NCI-H748 (cell line): Measurements from ENCODE around the gene SLC22A14.
"Not testable (repeated sequence)": the region's sequence is repeated elsewhere in the genome, so short reads cannot be mapped to it uniquely, and the experiment has no call there.

Experiments
- DNase-seq: peaks from one replicate; lab custom pipeline; 2025; ENCODE audit not compliant: unreplicated experiment; lab: John Stamatoyannopoulos, UW

SLC22A14 gene

DNA sequence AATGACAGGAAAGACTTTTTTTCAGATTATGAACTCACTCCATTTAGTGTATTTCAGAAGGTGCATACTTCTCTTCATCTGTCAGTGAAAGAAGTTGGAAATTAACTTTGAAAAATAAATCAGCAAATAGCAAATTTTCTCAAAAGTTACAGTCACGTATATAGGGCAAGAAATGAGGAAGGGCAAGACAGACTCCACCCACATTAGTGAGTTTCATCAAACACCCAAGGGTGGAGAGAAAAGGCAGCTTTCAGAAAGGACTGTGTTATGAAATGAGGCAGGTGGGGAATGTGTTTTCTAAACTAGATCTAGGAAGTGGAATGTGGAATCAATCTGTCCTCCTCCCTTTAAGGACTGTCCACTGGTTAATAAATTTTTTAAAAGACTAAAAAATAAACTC is 13.6 kb upstream of the SLC22A14 start:
- no peak for DNase-seq

- DNase-seq, result no peak
Observed at GRCh38 chr3:38270606-38271005, 11.5 kb upstream of the SLC22A14 start.

DNA sequence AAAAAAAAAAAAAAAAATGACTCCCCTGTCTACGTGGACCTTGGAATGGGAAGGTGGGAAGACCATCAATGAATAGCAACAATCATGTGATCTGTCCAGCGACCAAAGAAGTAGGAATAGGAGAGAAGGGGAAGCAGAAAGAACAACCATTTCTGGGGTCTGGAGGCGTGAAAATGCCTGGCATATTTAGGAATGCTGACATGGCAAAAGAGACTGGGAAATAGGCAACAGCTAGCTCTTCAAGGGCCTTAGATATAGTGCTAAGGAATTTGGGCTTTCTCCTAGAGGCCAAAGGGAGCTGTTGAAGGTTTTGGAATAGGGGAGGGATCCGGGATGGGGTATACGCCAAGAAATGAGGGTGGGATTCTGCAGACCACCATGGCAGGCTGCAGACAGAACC is 10.5 kb upstream of the SLC22A14 start:
- DNase-seq, result no peak

DNA sequence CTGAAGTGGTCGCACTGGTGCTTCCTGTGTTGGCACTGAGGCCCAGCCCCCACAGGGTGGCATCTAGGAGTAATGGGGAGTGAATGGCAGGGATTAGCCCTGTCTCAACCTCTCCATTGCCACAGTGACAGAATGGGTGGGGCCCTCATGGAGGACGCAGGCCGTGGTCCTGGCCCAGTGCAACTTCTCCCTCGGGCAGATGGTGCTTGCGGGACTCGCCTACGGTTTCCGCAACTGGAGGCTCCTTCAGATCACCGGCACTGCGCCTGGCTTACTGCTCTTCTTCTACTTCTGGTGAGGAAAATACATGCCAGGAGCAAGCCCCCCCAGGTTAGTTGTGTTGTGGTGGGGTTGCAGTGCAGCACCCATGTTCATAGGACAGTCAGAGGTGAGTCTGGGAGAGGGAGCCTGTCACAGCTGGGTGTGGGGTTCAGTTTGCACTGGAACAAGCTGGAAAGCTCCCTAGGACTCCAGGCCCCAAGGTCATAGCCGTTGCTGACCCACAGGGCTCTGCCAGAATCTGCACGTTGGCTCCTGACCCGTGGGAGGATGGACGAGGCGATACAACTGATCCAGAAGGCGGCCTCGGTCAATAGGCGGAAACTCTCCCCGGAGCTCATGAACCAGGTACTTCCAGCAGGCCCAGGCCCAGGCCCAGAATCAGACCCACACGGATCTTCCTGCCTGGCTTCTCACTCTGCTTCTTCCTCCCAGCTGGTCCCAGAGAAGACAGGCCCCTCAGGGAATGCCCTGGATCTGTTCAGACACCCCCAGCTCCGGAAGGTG is 7.0 kb upstream of the SLC22A14 start:
- no peak for DNase-seq

DNA sequence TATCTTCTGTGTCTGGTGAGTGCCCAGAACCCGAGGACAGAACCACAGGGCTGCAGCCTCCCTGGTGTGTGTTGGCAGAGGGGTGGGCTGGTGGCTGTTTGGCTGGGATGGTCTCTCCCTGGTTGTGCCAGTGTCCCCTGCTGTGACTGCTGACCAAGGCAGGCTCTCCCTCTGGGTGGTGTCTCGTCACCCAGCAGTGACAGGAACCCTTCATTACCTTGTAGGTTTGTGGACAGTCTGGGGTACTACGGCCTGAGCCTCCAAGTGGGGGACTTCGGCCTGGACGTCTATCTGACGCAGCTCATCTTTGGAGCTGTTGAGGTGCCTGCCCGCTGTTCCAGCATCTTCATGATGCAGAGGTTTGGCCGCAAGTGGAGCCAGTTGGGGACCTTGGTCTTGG is 6.4 kb upstream of the SLC22A14 start:
- no peak for DNase-seq

- DNase-seq, result no peak
Observed at GRCh38 chr3:38276081-38276916, 5.8 kb upstream of the SLC22A14 start.

- no peak for DNase-seq
Observed at GRCh38 chr3:38276917-38277630, 5.0 kb upstream of the SLC22A14 start.

DNA sequence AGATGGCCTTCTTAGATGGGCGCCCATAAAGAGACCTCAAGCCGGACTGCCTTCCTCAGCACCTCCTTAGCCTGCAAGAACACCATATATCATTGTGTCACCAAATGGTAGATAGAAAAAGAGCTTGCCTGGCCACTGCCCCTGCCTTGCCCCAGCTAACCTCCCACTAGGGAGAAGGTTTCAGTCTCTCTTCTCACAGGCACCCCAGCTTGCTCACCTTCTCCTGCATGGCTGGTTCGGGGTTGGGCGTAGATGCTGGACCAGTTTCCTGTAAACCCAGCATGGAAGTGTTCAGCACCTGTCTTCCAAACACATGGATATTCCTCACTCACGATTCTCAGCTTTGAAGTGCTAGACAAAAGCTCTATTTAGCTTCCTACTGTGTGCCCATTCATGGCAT is 3.3 kb upstream of the SLC22A14 start:
- no peak for DNase-seq

GRCh38 chr3:38283810-38284755 is 2.0 kb downstream of the SLC22A14 start:
- no peak for DNase-seq

GRCh38 chr3:38284756-38285150 is 2.7 kb downstream of the SLC22A14 start:
- DNase-seq, result no peak

DNA sequence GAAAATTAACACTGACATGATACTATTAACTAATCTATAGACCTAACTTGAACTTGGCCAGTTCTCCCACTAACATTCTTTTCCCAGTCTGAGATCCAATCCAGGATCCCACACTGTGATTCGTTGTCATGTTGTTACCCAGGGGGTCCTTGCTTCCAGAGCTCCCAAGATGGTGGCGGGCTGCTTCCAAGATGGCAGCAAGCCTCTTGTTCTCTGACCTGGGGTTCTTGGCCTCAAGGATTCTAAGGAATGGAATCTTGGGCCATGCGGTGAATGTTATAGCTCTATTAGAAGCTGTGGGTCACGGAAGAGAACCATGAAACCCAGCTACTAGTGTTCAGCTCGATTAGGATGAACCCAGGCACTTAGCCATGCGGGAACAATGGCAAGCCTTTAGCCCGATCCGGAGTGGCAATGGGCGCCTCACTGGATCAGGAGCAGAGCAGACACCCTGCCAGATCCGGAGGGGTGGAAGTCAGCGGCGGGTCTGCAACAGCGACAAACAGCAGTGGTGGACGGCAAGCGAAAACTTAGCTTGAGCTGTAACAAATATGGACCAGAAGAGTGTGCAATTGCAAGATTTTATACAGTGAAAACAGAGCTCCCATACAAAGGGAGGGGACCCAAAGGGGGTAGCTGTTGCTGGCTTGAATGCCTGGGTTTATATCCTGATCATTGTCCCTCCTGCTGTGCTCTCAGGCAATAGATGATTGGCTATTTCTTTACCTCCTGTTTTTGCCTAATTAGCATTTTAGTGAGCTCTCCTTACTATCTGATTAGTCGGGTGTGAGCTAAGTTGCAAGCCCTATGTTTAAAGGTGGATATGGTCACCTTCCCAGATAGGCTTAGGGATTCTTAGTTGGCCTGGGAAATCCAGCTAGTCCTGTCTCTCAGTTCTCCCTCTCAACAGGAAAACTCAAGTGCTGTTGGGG is 7.5 kb downstream of the SLC22A14 start:
- DNase-seq, result not testable (repeated sequence)

DNA sequence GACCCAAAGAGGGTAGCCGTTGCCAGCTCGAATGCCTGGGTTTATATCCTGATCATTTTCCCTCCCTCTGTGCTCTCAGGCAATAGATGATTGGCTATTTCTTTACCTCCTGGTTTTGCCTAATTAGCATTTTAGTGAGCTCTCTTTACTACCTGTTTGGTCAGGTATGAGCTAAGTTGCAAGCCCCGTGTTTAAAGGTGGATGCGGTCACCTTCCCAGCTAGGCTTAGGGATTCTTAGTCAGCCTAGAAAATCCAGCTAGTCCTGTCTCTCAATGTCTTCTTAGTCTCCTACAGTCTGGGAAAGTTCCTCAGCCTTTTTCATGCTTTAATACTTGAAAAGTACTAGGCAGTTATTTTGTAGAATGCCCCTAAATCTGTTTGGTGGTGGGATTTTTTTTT is 15.0 kb downstream of the SLC22A14 start:
- DNase-seq, result not testable (repeated sequence)

DNA sequence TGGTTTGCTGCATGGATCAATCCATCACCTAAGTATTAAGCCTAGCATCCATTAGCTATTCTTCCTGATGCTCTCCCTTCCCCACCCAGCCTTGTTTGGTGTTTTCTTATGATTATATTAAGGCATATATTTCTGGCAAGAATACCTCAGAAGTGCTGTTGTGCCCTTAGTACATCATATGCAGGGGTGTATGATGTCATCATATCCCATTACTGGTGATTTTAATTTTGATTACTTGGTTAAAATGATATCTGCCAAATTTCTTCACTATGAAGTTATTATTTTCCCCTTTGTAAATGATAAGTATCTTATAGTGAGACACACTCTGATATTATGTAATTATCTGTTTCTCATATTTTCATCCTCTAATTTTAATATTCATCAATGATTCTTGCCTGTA is 15.4 kb downstream of the SLC22A14 start:
- DNase-seq, result no peak

GRCh38 chr3:38297947-38298711 is 16.0 kb downstream of the SLC22A14 start:
- no peak for DNase-seq

- DNase-seq, result no peak
Observed at GRCh38 chr3:38306941-38307340, 24.8 kb downstream of the SLC22A14 start.

DNA sequence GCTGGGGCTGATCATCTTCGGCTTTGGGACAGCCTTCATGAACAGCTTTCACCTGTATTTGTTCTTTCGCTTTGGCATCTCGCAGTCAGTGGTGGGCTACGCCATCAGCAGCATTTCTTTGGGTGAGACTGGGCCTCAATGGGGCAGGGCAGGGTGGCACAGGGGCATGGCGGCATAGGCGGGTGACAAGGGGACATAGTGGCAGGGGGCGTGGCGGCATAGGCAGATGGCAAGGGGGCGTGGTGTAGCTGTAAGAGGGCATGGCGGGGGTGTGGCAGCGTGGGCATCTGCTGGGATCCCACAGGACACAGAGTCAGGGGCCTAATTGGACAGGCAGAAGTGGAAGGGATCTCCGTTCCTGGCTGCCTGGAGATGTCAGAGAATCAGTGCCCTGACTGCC is 25.5 kb downstream of the SLC22A14 start:
- no peak for DNase-seq

- no peak for DNase-seq
Observed at GRCh38 chr3:38308456-38308855, 26.4 kb downstream of the SLC22A14 start.

- no peak for DNase-seq
Observed at GRCh38 chr3:38311476-38311875, 29.4 kb downstream of the SLC22A14 start.

GRCh38 chr3:38311941-38312340 is 29.8 kb downstream of the SLC22A14 start:
- DNase-seq, result no peak
